Measurements from ENCODE around the gene ERMARD. TPM values are rescaled to one million over a fixed set of nuclear protein-coding genes. Genes with fewer than 3 reads are reported as not detected.
A peak's percentile ranks its signal among the peaks of the same experiment; 100 is the strongest.

Gene ERMARD
- 8.6 and 9.0 TPM in 2 replicates for polyA plus RNA-seq (2013)

DNA sequence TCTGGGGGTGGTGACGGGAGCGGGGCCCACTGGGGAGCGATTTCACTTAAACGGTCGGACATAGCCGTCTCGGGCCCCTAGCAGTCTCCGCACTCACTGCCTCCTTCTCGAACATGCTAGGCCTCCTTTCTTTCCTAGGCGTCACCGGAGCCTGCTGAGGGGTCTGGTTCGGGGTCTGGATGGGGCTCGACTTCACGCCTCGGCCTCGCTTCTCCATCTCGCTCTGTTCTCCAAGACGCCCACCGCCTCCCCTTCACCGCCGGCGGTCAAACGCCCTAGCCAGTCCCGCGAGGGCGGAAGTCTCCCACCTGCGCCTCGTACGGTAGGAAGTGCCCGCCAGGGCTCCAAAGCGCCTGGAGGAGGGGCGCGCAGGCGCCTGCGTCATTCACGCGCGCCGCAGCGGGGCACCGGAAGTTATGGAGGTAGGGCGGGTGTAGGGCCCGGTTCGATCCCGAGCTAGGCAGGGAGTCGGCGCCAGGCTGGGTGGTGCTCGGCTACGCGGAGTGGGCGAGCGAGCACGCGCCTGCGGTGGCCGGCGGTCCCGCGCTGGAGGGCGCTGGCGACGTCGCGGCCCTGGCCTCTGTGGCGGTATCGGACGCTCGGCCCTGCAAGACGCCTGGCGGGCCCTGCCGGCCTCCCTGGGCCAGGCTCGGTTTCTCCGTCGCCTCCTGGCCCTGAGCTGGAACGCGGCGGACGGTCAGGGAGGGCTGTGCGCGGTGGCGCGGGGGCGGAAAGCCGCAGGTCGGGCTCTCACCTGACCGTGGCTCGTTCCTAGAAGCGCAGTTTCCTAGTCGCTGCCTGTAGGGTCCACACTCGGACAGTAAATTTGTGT is at the start of gene ERMARD, which contains the start of gene DYNLT2:
Gene ERMARD, plus strand, starts transcription at position 381 of the 832 bp plus-strand sequence. Its CDS starts 36 bp downstream, at position 417.
Gene DYNLT2, minus strand, starts transcription at position 331 of the 832 bp plus-strand sequence. Its CDS starts 114 bp downstream, at position 217.
- peak within 1 kb of the TSS; percentile 80 for H3K18ac ChIP-seq (ENCODE audit: low read length)
- no peaks in the 10 kb centered on the region for H3K9me3 ChIP-seq (ENCODE audit: insufficient read depth, low read depth, low read length)
- H2BK5ac ChIP-seq (ENCODE audit: low read depth, low read length, poor library complexity), result peak within 1 kb of the TSS; percentile 52
- H3K14ac ChIP-seq (ENCODE audit: low read length), result peak within 1 kb of the TSS; percentile 92
- peak within 1 kb of the TSS; percentile 87 for H4K91ac ChIP-seq (ENCODE audit: low read depth, low read length)
- H2BK120ac ChIP-seq (ENCODE audit: insufficient read depth, low read length, poor library complexity), result peak within 1 kb of the TSS; percentile 55
- no CpG with 5 or more reads among the region's 90 CpGs for WGBS (ENCODE audit: extremely low coverage, insufficient coverage, insufficient read length)
- H3K79me2 ChIP-seq (ENCODE audit: control insufficient read depth, insufficient read depth, low read length, poor library complexity), result peaks cover 8% of the 10 kb centered on the region
- peaks cover 3 to 5% of the 10 kb centered on the region in 2 experiments for H3K4me1 ChIP-seq (ENCODE audit: control insufficient read depth in 1 of 2, insufficient read depth in 2 of 2, low read length in 2 of 2)
- H3K9ac ChIP-seq (ENCODE audit: low read length), result peak within 1 kb of the TSS; percentile 97
- no peak within 1 kb of the TSS for H3K23ac ChIP-seq (ENCODE audit: low read length)
- H3K4ac ChIP-seq (ENCODE audit: low read depth, low read length), result peak within 1 kb of the TSS; percentile 71
- peak within 1 kb of the TSS; percentile 85 for H3K4me2 ChIP-seq (ENCODE audit: low read length)
- H4K12ac ChIP-seq (ENCODE audit: low read depth, low read length), result peak within 1 kb of the TSS; percentile 87
- peak within 1 kb of the TSS; percentile 42 for H2AK5ac ChIP-seq (ENCODE audit: low read length)
- DNase-seq, result peak; percentile 92 to 96
- peaks cover 10% of the 10 kb centered on the region for H3K79me1 ChIP-seq (ENCODE audit: low read length)
- no peaks in the 10 kb centered on the region for H3K36me3 ChIP-seq (ENCODE audit: control insufficient read depth in 1 of 2, insufficient read depth in 2 of 2, low read length in 2 of 2)
- H4K8ac ChIP-seq (ENCODE audit: low read depth, low read length), result peak within 1 kb of the TSS; percentile 98
- H3K27ac ChIP-seq (ENCODE audit: low read depth, low read length), result peak within 1 kb of the TSS; percentile 85
- peak within 1 kb of the TSS; percentile 98 for H3K4me3 ChIP-seq (ENCODE audit: low read depth, low read length)
- no peak within 1 kb of the TSS for H2BK12ac ChIP-seq (ENCODE audit: low read length)
- peak within 1 kb of the TSS; percentile 88 for H2AFZ ChIP-seq (ENCODE audit: insufficient read depth, low read length, poor library complexity)
- no peaks in the 10 kb centered on the region for H3K27me3 ChIP-seq (ENCODE audit: insufficient read depth, low read length)

DNA sequence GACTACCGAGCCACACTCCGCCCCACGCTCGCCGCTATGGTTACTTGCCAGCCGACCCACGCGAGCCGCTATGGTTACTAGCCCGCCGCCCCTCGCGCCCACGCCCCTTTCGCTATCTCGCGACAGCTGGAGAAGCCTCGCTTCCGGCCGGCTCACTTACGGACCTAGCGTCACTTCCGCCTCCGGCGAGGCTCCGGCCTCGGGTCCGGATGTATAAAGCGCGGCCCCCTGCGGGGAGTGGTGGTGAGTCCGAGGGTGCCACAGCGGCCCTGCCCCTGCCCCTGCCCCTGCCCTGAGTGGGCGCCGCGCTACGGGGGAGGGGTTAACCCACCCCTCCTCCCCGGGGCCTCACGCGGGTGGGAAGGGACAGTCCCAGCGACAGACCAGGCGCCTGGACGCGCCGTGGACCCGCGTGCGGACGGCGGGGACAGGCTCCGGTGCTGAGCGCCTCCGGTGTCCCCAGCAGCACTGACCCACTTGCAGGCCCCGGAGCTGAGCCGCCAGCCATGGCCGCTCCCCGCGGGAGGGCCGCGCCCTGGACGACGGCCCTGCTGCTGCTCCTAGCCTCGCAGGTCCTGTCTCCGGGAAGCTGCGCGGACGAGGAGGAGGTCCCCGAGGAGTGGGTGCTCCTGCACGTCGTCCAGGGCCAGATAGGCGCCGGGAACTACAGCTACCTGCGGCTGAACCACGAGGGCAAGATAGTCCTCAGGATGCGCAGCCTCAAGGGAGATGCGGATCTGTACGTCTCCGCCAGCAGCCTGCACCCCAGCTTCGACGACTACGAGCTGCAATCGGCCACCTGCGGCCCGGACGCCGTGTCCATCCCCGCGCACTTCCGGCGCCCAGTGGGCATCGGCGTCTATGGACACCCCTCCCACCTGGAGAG is 49.2 kb upstream of the ERMARD start, which contains the start of the genes C6orf120 and WDR27:
Gene C6orf120, plus strand, starts transcription at position 173 of the 886 bp plus-strand sequence. Its CDS starts 334 bp downstream, at position 507.
Gene WDR27, minus strand, starts transcription at position 76 of the 886 bp plus-strand sequence. CDS start 13,024 bp downstream, outside the sequence.
- Histone ChIP-seq H2BK120ac (ENCODE audit: insufficient read depth, low read length, poor library complexity) (peak within 1 kb of the TSS; percentile 75), H3K79me2 (ENCODE audit: control insufficient read depth, insufficient read depth, low read length, poor library complexity) (peaks cover 12% of the 10 kb centered on the region)

DNA sequence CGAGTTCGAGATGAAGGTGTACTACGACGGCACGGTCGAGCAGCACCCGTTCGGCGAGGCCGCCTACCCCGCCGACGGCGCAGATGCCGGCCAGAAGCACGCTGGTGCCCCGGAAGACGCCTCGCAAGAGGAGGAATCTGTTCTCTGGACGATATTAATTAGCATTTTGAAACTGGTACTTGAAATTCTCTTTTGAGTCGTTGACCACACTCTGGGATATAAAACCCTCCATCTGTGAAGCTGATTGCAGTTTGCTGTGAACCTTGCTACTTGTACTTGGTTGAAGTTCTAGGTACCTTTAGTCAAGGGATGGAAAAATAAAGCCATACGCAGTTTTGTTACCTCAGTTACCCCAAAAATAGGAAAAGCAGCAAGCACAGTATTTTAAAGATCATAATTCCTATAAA is 48.6 kb upstream of the ERMARD start:
- no peak overlapping the region for H3K27ac ChIP-seq (ENCODE audit: low read depth, low read length)
- no peak overlapping the region for H3K14ac ChIP-seq (ENCODE audit: low read length)
- no peak overlapping the region for H2BK120ac ChIP-seq (ENCODE audit: insufficient read depth, low read length, poor library complexity)
- no peaks in the 10 kb centered on the region for H3K27me3 ChIP-seq (ENCODE audit: insufficient read depth, low read length)
- peak overlapping the region; percentile 93 for H4K12ac ChIP-seq (ENCODE audit: low read depth, low read length)
- peak overlapping the region; percentile 91 for H3K4me2 ChIP-seq (ENCODE audit: low read length)
- no peak for DNase-seq
- H3K4ac ChIP-seq (ENCODE audit: low read depth, low read length), result peak overlapping the region; percentile 70
- H2BK12ac ChIP-seq (ENCODE audit: low read length), result no peak overlapping the region
- peaks cover 12% of the 10 kb centered on the region for H3K79me2 ChIP-seq (ENCODE audit: control insufficient read depth, insufficient read depth, low read length, poor library complexity)
- peaks cover 10% of the 10 kb centered on the region for H3K79me1 ChIP-seq (ENCODE audit: low read length)
- H2AK5ac ChIP-seq (ENCODE audit: low read length), result no peak overlapping the region
- H3K4me1 ChIP-seq (ENCODE audit: control insufficient read depth in 1 of 2, insufficient read depth in 2 of 2, low read length in 2 of 2), result peaks cover 2 to 8% of the 10 kb centered on the region in 2 experiments
- no peak overlapping the region for H3K18ac ChIP-seq (ENCODE audit: low read length)
- H4K91ac ChIP-seq (ENCODE audit: low read depth, low read length), result peak overlapping the region; percentile 68
- H2AFZ ChIP-seq (ENCODE audit: insufficient read depth, low read length, poor library complexity), result peak overlapping the region; percentile 65
- no CpG with 5 or more reads among the region's 22 CpGs for WGBS (ENCODE audit: extremely low coverage, insufficient coverage, insufficient read length)
- H3K23ac ChIP-seq (ENCODE audit: low read length), result peak overlapping the region; percentile 9
- no peak overlapping the region for H2BK5ac ChIP-seq (ENCODE audit: low read depth, low read length, poor library complexity)
- peaks cover 5 to 13% of the 10 kb centered on the region in 2 experiments for H3K36me3 ChIP-seq (ENCODE audit: control insufficient read depth in 1 of 2, insufficient read depth in 2 of 2, low read length in 2 of 2)
- peaks cover 4% of the 10 kb centered on the region for H3K9me3 ChIP-seq (ENCODE audit: insufficient read depth, low read depth, low read length)
- H4K8ac ChIP-seq (ENCODE audit: low read depth, low read length), result peak overlapping the region; percentile 92
- peak overlapping the region; percentile 94 for H3K4me3 ChIP-seq (ENCODE audit: low read depth, low read length)
- H3K9ac ChIP-seq (ENCODE audit: low read length), result peak overlapping the region; percentile 93

More for the DNA sequence above, 49.2 kb upstream of the ERMARD start, which contains the start of the genes C6orf120 and WDR27:
- H4K12ac ChIP-seq (ENCODE audit: low read depth, low read length), result peak within 1 kb of the TSS; percentile 93
- H3K9ac ChIP-seq (ENCODE audit: low read length), result peak within 1 kb of the TSS; percentile 94
- peak within 1 kb of the TSS; percentile 92 for H4K8ac ChIP-seq (ENCODE audit: low read depth, low read length)
- no peak within 1 kb of the TSS for H2BK12ac ChIP-seq (ENCODE audit: low read length)
- H3K4me1 ChIP-seq (ENCODE audit: control insufficient read depth in 1 of 2, insufficient read depth in 2 of 2, low read length in 2 of 2), result peaks cover 2 to 8% of the 10 kb centered on the region in 2 experiments
- H3K79me1 ChIP-seq (ENCODE audit: low read length), result peaks cover 10% of the 10 kb centered on the region
- no CpG with 5 or more reads among the region's 92 CpGs for WGBS (ENCODE audit: extremely low coverage, insufficient coverage, insufficient read length)
- peak; percentile 97 to 99 for DNase-seq
- H2AFZ ChIP-seq (ENCODE audit: insufficient read depth, low read length, poor library complexity), result peak within 1 kb of the TSS; percentile 65
- peaks cover 3 to 12% of the 10 kb centered on the region in 2 experiments for H3K36me3 ChIP-seq (ENCODE audit: control insufficient read depth in 1 of 2, insufficient read depth in 2 of 2, low read length in 2 of 2)
- peak within 1 kb of the TSS; percentile 91 for H3K4me2 ChIP-seq (ENCODE audit: low read length)
- H3K4me3 ChIP-seq (ENCODE audit: low read depth, low read length), result peak within 1 kb of the TSS; percentile 94
- H3K27ac ChIP-seq (ENCODE audit: low read depth, low read length), result peak within 1 kb of the TSS; percentile 76
- peak within 1 kb of the TSS; percentile 49 for H2BK5ac ChIP-seq (ENCODE audit: low read depth, low read length, poor library complexity)
- peak within 1 kb of the TSS; percentile 91 for H3K14ac ChIP-seq (ENCODE audit: low read length)
- peak within 1 kb of the TSS; percentile 73 for H3K18ac ChIP-seq (ENCODE audit: low read length)
- peak within 1 kb of the TSS; percentile 9 for H3K23ac ChIP-seq (ENCODE audit: low read length)
- H3K27me3 ChIP-seq (ENCODE audit: insufficient read depth, low read length), result no peaks in the 10 kb centered on the region
- H4K91ac ChIP-seq (ENCODE audit: low read depth, low read length), result peak within 1 kb of the TSS; percentile 68
- H3K9me3 ChIP-seq (ENCODE audit: insufficient read depth, low read depth, low read length), result peaks cover 4% of the 10 kb centered on the region
- H3K4ac ChIP-seq (ENCODE audit: low read depth, low read length), result peak within 1 kb of the TSS; percentile 70
- H2AK5ac ChIP-seq (ENCODE audit: low read length), result peak within 1 kb of the TSS; percentile 34

- Histone ChIP-seq H3K27me3 (ENCODE audit: insufficient read depth, low read length) (no peaks in the 10 kb centered on the region), H3K9ac (ENCODE audit: low read length) (no peak overlapping the region)
- WGBS (ENCODE audit: extremely low coverage, insufficient coverage, insufficient read length), result no CpG with 5 or more reads among the region's 2 CpGs
Measured at GRCh38 chr6:169707772-169708171, 43.6 kb upstream of the ERMARD start.

More at GRCh38 chr6:169707772-169708171, 43.6 kb upstream of the ERMARD start:
- Histone ChIP-seq H4K8ac (ENCODE audit: low read depth, low read length) (no peak overlapping the region), H3K36me3 (ENCODE audit: control insufficient read depth in 1 of 2, insufficient read depth in 2 of 2, low read length in 2 of 2) (peaks cover 6 to 10% of the 10 kb centered on the region in 2 experiments), H3K4me1 (ENCODE audit: control insufficient read depth in 1 of 2, insufficient read depth in 2 of 2, low read length in 2 of 2) (peaks cover 0 to 2% of the 10 kb centered on the region in 2 experiments), H2BK12ac (ENCODE audit: low read length) (no peak overlapping the region), H2BK120ac (ENCODE audit: insufficient read depth, low read length, poor library complexity) (no peak overlapping the region), H3K4me2 (ENCODE audit: low read length) (no peak overlapping the region), H4K91ac (ENCODE audit: low read depth, low read length) (no peak overlapping the region), H3K27ac (ENCODE audit: low read depth, low read length) (no peak overlapping the region), H2AK5ac (ENCODE audit: low read length) (no peak overlapping the region), H3K14ac (ENCODE audit: low read length) (no peak overlapping the region), H3K23ac (ENCODE audit: low read length) (no peak overlapping the region), H3K79me2 (ENCODE audit: control insufficient read depth, insufficient read depth, low read length, poor library complexity) (peaks cover under 1% of the 10 kb centered on the region), H2AFZ (ENCODE audit: insufficient read depth, low read length, poor library complexity) (no peak overlapping the region), H3K79me1 (ENCODE audit: low read length) (no peaks in the 10 kb centered on the region), H4K12ac (ENCODE audit: low read depth, low read length) (no peak overlapping the region), H3K4me3 (ENCODE audit: low read depth, low read length) (no peak overlapping the region), H3K9me3 (ENCODE audit: insufficient read depth, low read depth, low read length) (no peaks in the 10 kb centered on the region), H2BK5ac (ENCODE audit: low read depth, low read length, poor library complexity) (no peak overlapping the region), H3K4ac (ENCODE audit: low read depth, low read length) (no peak overlapping the region), H3K18ac (ENCODE audit: low read length) (no peak overlapping the region)
- DNase-seq, result no peak
